Peyer's patch (tissue), 4 donors: ENCODE measurements around the gene ASB14. TPM values are rescaled to one million over a fixed set of nuclear protein-coding genes. Genes with fewer than 3 reads are reported as not detected.

Experiments
- DNase-seq, 3 donors: peaks; one replicate each; pipeline ENCODE4 v3.0.0-alpha.2; 2017 to 2019
- H3K27ac ChIP-seq, 4 donors: fragments of 200-600 bp; sonication (generic); one replicate each; pipeline ENCODE4 v1.5.1; 2016 to 2019
- H3K27me3 ChIP-seq, 2 donors: fragments of 200-600 bp; sonication (generic); one replicate each; pipeline ENCODE4 v1.5.1; 2019
- H3K36me3 ChIP-seq, 3 donors: fragments of 200-600 bp; sonication (generic); one replicate each; pipeline ENCODE4 v1.5.1; 2016 to 2019
- H3K4me1 ChIP-seq, 4 donors: fragments of 200-600 bp; sonication (generic); one replicate each; pipeline ENCODE4 v1.5.1; 2016 to 2019
- H3K4me3 ChIP-seq, 4 donors: fragments of 200-600 bp; sonication (generic); 1 replicate in 3 of 4; 2 replicates in 1 of 4; pipeline ENCODE4 v1.5.1; 2016 to 2019; ENCODE audit warnings: mild to moderate bottlenecking in 1 of 4
- H3K9me3 ChIP-seq, 4 donors: fragments of 200-600 bp; sonication (generic); one replicate each; pipeline ENCODE4 v1.5.1; 2016 to 2019; ENCODE audit warnings: mild to moderate bottlenecking in 1 of 4
- CTCF ChIP-seq, 6 experiments: fragments of 450-650 bp in 4 of 6; fragments of 200-600 bp in 2 of 6; sonication (generic) in 1 of 6; IDR thresholded peaks; one replicate each; pipeline ENCODE4 v1.5.1; 2017 to 2019; ENCODE audit warnings: antibody characterized with exemption in 6 of 6, mild to moderate bottlenecking in 3 of 6, moderate library complexity in 1 of 6
- POLR2A ChIP-seq, 2 donors: fragments of 450-650 bp; IDR thresholded peaks; one replicate each; pipeline ENCODE4 v1.5.1; 2017; ENCODE audit warnings: antibody characterized with exemption in 2 of 2, mild to moderate bottlenecking in 2 of 2, moderate library complexity in 2 of 2
- total RNA-seq, 4 donors: library from RNA; depleted of rRNA; stranded (reverse); fragments of >200 nt; gene quantifications; one replicate each; pipeline ENCODE4 v1.1.0, GENCODE V29; 2016

Gene ASB14
- total RNA-seq, 4 donors from 2014 or later: not detected

GRCh38 chr3:57274845-57275244 is 17.6 kb downstream of the ASB14 start:
- Histone ChIP-seq H3K4me3 (no peak overlapping the region), H3K4me1 (no peaks in the 10 kb centered on the region), H3K36me3 (peaks cover 0 to 28% (median 0%) of the 10 kb centered on the region in 3 donors), H3K27me3 (no peaks in the 10 kb centered on the region), H3K9me3 (no peaks in the 10 kb centered on the region), H3K27ac (no peak overlapping the region)
- TF ChIP-seq POLR2A (IDR thresholded peaks at IDR 0.05): no peak
- no peak for TF ChIP-seq CTCF (IDR thresholded peaks at IDR 0.05)
- no peak for DNase-seq

- no peak for DNase-seq
- no peaks in the 10 kb centered on the region for H3K27me3 ChIP-seq
- no peaks in the 10 kb centered on the region for H3K4me1 ChIP-seq
- peaks cover 0 to 72% (median 0%) of the 10 kb centered on the region in 3 donors for H3K36me3 ChIP-seq
- H3K9me3 ChIP-seq: no peaks in the 10 kb centered on the region
- no peak overlapping the region for H3K27ac ChIP-seq
- H3K4me3 ChIP-seq: no peak overlapping the region
- no peak for TF ChIP-seq POLR2A (IDR thresholded peaks at IDR 0.05)
- no peak for TF ChIP-seq CTCF (IDR thresholded peaks at IDR 0.05)
These were observed 24.1 kb downstream of the ASB14 start for GRCh38 chr3:57268416-57268815.

GRCh38 chr3:57261929-57262328 is 30.6 kb downstream of the ASB14 start:
- no peaks in the 10 kb centered on the region for H3K27me3 ChIP-seq
- peaks cover 0 to 79% (median 3%) of the 10 kb centered on the region in 3 donors for H3K36me3 ChIP-seq
- no peak overlapping the region for H3K27ac ChIP-seq
- H3K9me3 ChIP-seq: no peaks in the 10 kb centered on the region
- H3K4me3 ChIP-seq: no peak overlapping the region
- H3K4me1 ChIP-seq: no peaks in the 10 kb centered on the region
- no peak for DNase-seq
- TF ChIP-seq CTCF (IDR thresholded peaks at IDR 0.05): no peak
- no peak for TF ChIP-seq POLR2A (IDR thresholded peaks at IDR 0.05)

GRCh38 chr3:57261119-57261518 is 31.4 kb downstream of the ASB14 start:
- H3K9me3 ChIP-seq: no peaks in the 10 kb centered on the region
- no peaks in the 10 kb centered on the region for H3K4me1 ChIP-seq
- no peak for TF ChIP-seq POLR2A (IDR thresholded peaks at IDR 0.05)
- no peak for TF ChIP-seq CTCF (IDR thresholded peaks at IDR 0.05)
- DNase-seq: no peak
- H3K27me3 ChIP-seq: no peaks in the 10 kb centered on the region
- no peak overlapping the region for H3K27ac ChIP-seq
- peaks cover 0 to 79% (median 3%) of the 10 kb centered on the region in 3 donors for H3K36me3 ChIP-seq
- no peak overlapping the region for H3K4me3 ChIP-seq

GRCh38 chr3:57257678-57258077 is 34.8 kb downstream of the ASB14 start:
- Histone ChIP-seq H3K36me3 (peaks cover 0 to 73% (median 3%) of the 10 kb centered on the region in 3 donors), H3K27me3 (no peaks in the 10 kb centered on the region), H3K4me1 (no peaks in the 10 kb centered on the region), H3K9me3 (no peaks in the 10 kb centered on the region), H3K4me3 (no peak overlapping the region), H3K27ac (no peak overlapping the region)
- DNase-seq: no peak
- no peak for TF ChIP-seq CTCF (IDR thresholded peaks at IDR 0.05)
- TF ChIP-seq POLR2A (IDR thresholded peaks at IDR 0.05): no peak

- no peak for DNase-seq
- TF ChIP-seq POLR2A (IDR thresholded peaks at IDR 0.05) (no peak), CTCF (IDR thresholded peaks at IDR 0.05) (no peak)
- H3K4me3 ChIP-seq: no peak overlapping the region
- no peak overlapping the region for H3K27ac ChIP-seq
- H3K9me3 ChIP-seq: no peaks in the 10 kb centered on the region
- H3K27me3 ChIP-seq: no peaks in the 10 kb centered on the region
- H3K4me1 ChIP-seq: no peaks in the 10 kb centered on the region
- H3K36me3 ChIP-seq: peaks cover 0 to 80% (median 3%) of the 10 kb centered on the region in 3 donors
These were observed 35.6 kb downstream of the ASB14 start for GRCh38 chr3:57256844-57257243.
